ENCODE measurements around the gene C11orf21. TPM values are rescaled to one million over a fixed set of nuclear protein-coding genes. Genes with fewer than 3 reads are reported as not detected.

Gene C11orf21
- total RNA-seq, 1 donor from 2014 or later = 0.29 TPM

- H3K27ac Mint-ChIP-seq = no peak overlapping the region
- TF ChIP-seq CTCF (IDR thresholded peaks at IDR 0.05; ENCODE audit: unreplicated experiment) = no peak
- no peak for DNase-seq (ENCODE audit: low spot score in 2 of 2, unreplicated experiment in 2 of 2)
- no peak overlapping the region for H3K4me3 Mint-ChIP-seq
- no peaks in the 10 kb centered on the region for H3K4me1 Mint-ChIP-seq
- H3K27me3 Mint-ChIP-seq (ENCODE audit: low read depth) = peaks cover 12% of the 10 kb centered on the region
- peaks cover 13% of the 10 kb centered on the region for H3K36me3 Mint-ChIP-seq
- peaks cover 15% of the 10 kb centered on the region for H3K9me3 Mint-ChIP-seq
These were observed 29.7 kb upstream of the C11orf21 start for GRCh38 chr11:2331404-2331803.

GRCh38 chr11:2330696-2331095, 29.0 kb upstream of the C11orf21 start:
- Mint-ChIP-seq H3K4me3 (no peak overlapping the region), H3K27ac (no peak overlapping the region), H3K9me3 (peaks cover 15% of the 10 kb centered on the region)

GRCh38 chr11:2329551-2329950, 27.8 kb upstream of the C11orf21 start:
- no peaks in the 10 kb centered on the region for H3K27me3 Mint-ChIP-seq (ENCODE audit: low read depth)
- no peak overlapping the region for H3K4me3 Mint-ChIP-seq
- no peak for TF ChIP-seq CTCF (IDR thresholded peaks at IDR 0.05; ENCODE audit: unreplicated experiment)
- peaks cover 15% of the 10 kb centered on the region for H3K9me3 Mint-ChIP-seq
- H3K4me1 Mint-ChIP-seq = no peaks in the 10 kb centered on the region
- H3K36me3 Mint-ChIP-seq = peaks cover 13% of the 10 kb centered on the region
- DNase-seq (ENCODE audit: low spot score in 2 of 2, unreplicated experiment in 2 of 2) = no peak
- no peak overlapping the region for H3K27ac Mint-ChIP-seq

More at GRCh38 chr11:2330696-2331095, 29.0 kb upstream of the C11orf21 start:
- no peak for DNase-seq (ENCODE audit: low spot score in 2 of 2, unreplicated experiment in 2 of 2)
- Mint-ChIP-seq H3K27me3 (ENCODE audit: low read depth) (peaks cover 5% of the 10 kb centered on the region), H3K4me1 (no peaks in the 10 kb centered on the region), H3K36me3 (peaks cover 13% of the 10 kb centered on the region)
- TF ChIP-seq CTCF (IDR thresholded peaks at IDR 0.05; ENCODE audit: unreplicated experiment) = no peak

GRCh38 chr11:2328656-2329354, 27.1 kb upstream of the C11orf21 start:
- H3K4me3 Mint-ChIP-seq = no peak overlapping the region
- no peaks in the 10 kb centered on the region for H3K4me1 Mint-ChIP-seq
- peaks cover 13% of the 10 kb centered on the region for H3K36me3 Mint-ChIP-seq
- H3K9me3 Mint-ChIP-seq = peaks cover 15% of the 10 kb centered on the region
- no peak for DNase-seq (ENCODE audit: low spot score in 2 of 2, unreplicated experiment in 2 of 2)
- TF ChIP-seq CTCF (IDR thresholded peaks at IDR 0.05; ENCODE audit: unreplicated experiment) = no peak
- H3K27ac Mint-ChIP-seq = no peak overlapping the region
- H3K27me3 Mint-ChIP-seq (ENCODE audit: low read depth) = no peaks in the 10 kb centered on the region

- Mint-ChIP-seq H3K4me3 (no peak overlapping the region), H3K27me3 (ENCODE audit: low read depth) (peaks cover 3% of the 10 kb centered on the region), H3K4me1 (no peaks in the 10 kb centered on the region), H3K27ac (no peak overlapping the region), H3K9me3 (peaks cover 21% of the 10 kb centered on the region), H3K36me3 (peaks cover 13% of the 10 kb centered on the region)
- no peak for TF ChIP-seq CTCF (IDR thresholded peaks at IDR 0.05; ENCODE audit: unreplicated experiment)
- DNase-seq (ENCODE audit: low spot score in 2 of 2, unreplicated experiment in 2 of 2) = no peak
These were observed 26.3 kb upstream of the C11orf21 start for GRCh38 chr11:2328021-2328420.
